HG03135 (cell line): ENCODE results near the gene SH3BP4.

Source experiments
- ATAC-seq: cut with Tn5 transposase; IDR thresholded peaks from one replicate; pipeline ENCODE4 v1.9.1; 2021; ENCODE audit warnings: mild to moderate bottlenecking, moderate library complexity; ENCODE audit not compliant: unreplicated experiment

SH3BP4 gene

DNA sequence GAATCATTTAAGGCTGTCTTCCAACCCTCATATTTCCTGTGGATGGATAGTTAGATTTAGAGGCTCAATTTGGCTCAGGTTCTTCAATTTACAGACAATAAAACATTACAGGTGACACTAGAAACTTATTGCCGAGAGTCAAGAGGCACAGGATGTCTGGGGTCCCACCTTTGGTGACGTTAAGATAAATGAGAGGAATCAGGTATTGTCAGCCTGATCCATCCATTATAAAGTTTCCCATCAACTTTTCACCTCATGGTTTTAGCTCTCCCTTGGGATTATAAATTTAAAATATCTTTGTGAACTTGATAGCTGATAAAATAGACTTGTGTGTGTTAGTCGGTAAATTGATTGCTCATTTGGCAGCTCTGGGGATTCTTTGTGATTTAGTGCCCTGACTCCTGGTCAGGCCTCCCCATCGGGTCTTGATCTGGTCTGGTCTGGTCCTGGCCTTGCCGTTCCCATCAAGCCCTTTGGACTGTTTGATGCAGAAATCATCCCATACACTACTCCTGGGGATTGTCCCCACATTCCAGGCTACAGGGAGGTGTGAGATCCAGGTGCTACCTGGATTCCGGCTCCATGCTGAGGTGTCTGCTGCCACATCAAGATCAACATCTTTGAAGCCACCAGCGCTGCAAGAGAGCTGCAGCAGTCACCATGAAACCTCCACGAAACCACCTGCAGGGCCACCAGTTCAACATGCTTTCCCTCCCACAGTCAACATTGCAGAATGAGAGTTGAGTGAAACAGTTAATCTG is 130.9 kb downstream of the SH3BP4 start:
- ATAC-seq = no peak

DNA sequence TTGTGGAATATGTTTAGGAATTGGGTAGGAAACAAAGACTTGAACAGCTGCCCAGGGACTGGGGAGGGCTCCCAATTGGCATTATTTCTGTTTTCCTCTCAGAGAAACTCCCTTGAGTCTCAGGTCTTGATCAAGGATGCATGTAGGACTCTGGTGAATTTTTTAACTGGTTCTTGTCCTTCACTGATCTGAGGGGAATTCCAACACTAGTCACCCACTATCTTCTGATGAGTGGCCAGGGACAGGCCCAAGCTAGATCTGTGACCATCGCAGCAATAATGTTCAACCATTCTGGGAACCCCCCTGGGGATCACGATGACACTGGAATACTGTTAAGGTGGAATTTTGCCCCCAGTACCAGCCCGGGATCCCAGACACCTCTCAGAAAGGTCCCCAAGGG is 132.0 kb downstream of the SH3BP4 start:
- ATAC-seq = no peak

DNA sequence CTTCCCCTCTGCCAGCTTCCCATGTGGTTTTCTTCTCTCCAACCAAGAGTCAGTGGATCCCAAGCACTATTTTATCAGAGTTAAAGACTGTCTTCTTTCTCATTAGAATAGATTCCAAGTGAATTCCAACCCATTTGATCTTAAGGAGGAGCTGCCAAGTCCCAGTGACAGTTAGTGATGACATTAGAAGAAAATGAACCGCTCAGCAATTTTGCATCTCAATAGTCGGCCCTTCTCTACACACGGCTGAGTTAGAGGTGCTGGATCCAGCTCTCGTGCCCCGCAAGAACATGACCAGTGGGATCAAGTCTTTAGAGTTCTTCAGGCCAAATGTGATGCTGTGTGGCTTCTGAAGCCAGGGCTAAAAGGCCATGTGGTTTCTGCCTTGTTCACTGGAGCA is 132.6 kb downstream of the SH3BP4 start:
- no peak for ATAC-seq

DNA sequence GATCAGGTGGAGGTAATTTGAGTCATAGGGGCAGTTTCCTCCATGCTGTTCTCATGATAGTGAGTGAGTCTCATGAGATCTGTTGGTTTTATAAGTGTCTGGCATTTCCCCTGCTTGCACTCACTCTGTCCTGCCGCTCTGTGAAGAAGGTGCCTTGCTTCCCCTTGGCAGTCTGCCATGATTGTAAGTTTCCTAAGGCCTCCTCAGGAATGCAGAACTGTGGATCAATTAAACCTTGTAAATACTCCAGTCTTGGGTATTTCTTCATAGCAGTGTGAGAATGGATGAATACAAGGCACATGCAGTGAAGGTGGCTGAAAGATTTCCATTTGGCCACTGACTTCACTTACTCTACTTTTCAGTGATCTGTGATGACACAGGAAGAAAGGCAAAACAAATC is 133.7 kb downstream of the SH3BP4 start:
- no peak for ATAC-seq

DNA sequence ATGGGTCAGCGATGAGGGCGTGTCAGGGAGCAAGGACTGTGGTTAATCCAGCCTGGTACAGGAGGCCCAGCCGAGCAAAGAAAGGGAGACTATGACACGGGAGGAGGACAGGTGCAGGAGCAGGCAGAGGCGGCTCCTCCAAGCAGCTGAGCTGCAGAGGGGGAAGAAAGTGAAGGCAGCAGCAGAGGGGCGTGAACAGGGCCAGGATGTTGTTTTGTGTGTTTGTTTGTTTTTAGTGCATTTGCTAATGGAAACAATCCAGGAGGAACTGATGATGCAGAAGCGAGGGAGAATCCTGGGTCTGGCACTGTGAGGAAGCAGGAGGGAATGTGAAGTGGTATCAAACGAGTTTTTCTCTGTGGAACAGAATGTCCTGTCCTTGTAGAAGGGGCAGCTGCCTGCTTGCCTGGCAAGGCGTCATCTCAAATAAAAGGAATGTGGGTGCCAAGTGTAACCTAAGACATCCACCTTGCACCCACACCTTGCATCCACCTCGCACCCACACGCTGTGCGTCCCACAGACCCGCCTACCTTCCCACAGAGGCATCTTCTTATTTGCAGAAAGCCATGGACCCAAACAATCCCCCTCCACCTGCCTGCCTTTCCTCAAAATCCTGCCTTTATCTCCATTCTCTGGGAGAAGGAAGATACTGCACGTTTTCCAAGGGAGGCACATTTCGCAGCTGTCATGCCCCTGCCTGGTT is 134.8 kb downstream of the SH3BP4 start:
- no peak for ATAC-seq

DNA sequence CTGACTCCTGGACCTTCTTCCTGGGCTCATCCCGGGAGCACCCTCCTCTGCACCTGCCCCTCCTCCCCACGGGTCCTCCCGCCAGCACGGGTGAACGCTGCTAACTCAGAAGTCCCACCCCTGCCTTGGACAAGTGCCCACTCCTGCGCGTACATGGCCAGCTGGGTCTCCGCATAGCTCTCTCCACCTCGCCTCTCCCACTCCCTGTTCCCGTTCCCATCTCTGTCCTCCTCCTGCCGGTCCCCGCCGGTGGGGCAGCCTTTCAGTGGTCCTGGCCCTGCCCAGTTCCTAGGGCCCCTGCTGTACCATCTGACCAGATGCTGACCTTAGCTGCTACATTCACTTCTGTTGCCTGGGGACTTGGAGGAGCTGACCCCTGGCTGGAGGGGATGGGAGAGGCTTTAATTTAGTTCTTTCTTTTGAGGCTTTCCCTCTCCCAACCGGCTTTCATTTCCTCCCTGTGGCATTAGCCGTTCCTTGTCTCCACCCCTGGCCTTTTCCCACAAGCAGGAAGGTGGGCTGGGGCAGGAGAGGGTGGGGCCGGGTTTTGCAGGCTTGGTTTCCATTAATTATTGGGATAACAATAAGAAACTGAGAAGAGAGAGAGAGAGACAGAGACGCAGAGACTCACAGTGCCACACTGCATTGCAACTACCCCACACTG is 136.1 kb downstream of the SH3BP4 start:
- no peak for ATAC-seq

DNA sequence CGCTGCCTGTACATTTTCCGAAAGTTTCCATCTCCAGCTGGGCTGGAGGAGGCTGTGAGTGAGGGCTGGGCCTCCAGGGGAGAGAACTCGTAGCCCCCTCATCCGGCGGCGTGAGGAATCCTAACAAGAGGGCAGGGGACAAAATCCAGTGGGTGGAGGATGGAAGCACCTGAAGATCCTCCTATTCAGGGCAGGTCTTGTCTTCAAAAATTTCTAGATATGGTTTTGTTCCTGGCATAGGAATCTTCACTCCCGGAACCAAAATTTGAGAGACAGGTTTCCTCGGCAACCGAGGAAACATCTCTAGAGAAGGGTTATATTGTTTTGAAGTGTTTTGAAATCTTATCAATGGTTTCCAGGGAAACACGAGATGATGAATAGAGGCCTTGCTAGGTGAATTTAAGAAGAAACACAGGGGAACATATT is 136.7 kb downstream of the SH3BP4 start:
- ATAC-seq = no peak

DNA sequence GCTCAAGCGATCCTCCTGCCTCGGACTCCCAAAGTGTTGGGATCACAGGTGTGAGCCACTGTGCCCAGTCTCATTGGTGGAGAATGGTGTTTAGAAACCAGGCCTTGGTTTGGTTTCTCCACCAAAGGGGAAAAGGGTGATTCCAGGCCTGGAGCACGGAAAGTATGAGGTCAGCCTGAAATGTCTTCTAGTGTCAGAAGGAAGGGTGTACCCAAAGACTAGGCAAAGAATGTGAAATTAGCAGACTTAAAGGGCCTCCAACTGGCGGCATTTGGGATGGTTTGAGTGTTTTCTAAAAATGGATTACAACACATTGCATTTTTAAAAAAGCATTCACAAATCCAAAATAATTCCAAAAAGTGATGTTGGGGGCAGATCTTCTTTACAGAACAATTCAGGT is 139.6 kb downstream of the SH3BP4 start:
- ATAC-seq = no peak

DNA sequence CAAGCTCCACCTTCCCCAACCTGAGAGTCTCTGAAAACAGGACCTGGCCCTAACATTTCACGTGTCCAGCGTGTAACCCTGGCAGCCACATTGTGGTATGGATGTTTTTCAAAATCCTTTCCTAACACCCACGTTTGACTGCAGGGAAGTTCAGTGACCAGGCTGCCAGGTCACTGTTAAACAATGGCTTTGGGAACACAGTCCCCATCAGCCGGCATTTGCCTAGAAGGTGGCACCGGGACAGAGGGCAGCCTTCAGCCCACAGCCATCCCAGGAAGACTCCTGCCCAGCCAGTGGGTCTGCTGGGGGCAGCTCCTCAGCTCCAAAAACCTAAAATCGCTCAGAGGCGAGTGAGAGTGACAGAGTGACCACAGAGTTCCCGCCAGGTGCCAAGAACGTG is 140.2 kb downstream of the SH3BP4 start:
- ATAC-seq = no peak

DNA sequence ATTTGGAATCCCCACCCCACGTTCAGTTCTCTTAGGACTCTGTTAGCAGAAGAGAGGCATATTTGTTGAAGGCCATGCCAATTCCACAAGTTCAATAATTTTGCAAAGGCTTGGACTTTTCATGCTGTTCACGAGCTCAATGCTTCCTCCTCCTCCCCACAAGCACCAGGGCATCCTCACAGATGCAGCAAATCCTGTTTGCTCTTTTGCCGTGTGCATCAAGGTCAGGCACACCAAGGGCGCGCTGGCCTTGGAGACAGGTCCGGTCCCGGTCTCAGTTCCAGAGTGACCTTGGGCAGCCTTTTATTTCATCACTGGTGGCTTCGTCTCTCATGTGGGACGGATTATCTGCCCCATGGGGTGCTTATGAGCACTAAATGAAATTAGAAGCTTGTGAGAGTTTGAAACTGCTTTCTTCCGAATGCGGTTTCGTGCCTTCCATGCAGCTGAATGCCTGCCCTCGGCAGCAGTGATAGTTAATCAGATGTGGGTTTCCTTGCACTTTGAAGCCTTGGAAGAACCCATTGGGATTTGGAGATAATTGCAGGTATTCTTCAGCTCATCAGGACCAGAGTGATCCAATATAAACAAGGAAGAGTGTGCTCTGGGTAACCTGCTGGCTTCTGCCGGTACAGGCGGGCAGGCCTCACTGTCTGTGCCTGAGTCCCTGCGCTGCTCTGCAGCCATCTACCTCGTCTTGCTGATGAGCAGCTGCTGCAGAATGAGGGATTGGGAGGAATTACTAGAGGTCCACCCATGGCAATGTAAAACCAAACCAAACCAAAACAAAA is 140.8 kb downstream of the SH3BP4 start:
- no peak for ATAC-seq

DNA sequence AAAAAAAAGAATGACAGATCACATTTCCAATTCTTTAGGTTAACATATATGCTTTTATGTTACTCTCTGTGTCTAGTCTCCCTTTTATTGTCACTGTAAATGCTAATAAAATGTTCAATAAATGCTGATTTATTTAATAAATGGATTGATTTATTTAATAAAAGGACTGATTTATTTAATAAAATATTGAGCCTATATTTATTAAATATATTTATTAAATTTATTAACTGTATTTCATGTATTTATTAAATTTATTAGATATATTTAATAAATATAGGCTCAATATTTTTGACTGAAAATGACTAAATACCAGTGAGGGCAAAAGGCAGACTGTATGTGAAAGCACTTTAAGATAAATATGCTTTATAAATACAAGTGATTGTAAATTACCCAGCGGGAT is 142.6 kb downstream of the SH3BP4 start:
- ATAC-seq = no peak

DNA sequence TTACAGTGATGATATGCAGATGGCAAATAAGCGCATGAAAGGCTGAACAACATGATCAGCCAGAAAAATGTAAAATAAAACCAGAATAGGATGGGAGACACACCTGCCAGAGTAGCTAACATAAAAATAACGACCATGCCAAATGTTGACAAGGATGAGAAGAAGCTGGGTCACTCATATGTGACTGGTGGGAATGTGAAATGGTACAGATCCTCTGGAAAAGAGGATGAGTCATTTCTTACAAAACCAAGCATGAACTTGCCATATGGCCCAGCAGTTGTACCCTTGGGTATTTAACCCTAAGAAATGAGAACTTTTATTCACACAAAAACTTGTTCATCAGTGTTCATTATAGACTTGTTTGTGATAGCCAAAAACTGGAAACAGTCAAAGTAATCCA is 143.8 kb downstream of the SH3BP4 start:
- ATAC-seq = no peak

DNA sequence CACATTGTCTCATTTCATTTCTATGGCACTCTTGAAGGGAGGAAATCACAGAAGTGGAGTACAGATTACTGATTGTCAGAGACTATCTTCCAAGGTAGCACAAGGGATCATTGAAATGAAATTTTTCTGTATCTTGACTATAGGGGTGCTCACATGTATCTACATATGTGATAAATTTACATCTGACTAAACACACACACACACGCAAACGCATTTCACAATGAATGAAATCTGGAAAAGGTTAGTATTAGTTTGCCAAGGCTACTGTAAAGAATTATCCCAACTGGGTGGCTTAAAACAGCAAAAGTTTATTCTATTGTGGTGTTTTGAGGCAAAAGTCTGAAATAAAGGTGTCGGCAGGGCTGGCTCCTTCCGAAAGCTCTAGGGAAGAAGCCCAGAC is 144.6 kb downstream of the SH3BP4 start:
- no peak for ATAC-seq

DNA sequence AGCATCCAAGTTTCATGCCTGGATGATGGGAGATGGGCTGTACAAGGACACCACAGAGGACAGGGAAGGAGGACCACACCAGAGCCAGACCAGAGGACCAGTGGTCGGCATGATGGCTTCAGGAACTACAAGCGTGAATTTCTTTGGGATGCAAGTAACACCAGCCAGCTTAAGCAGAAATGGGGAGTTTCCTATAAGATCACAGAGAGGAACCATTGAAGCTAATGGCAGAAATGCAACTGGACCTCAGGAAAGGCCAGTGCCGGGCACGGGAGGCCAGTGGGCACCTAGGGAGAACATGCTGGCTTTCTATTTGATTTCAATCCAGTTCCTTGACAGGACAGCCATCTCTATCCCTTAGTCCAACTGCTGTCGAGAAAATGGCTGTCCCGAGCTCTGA is 145.4 kb downstream of the SH3BP4 start:
- ATAC-seq = no peak

DNA sequence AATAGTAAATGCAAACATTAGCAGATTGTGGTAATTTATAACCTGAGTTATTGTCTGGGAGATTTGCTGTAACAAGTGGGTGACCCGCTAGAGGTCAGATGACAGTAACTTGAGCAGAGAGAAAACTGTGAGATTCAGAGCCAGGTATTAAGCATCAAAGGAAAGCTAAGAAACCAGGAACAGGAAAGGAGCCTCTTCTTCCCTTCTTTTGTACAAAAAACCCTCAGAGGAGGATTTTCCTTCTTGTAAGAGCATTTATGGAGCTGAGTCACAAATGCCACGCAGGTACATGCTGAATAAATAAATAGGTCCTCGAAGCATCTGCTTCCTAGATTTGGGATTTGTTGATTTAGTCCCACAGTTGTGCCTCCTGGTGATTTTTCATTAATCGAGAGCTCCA is 146.5 kb downstream of the SH3BP4 start:
- ATAC-seq = no peak

DNA sequence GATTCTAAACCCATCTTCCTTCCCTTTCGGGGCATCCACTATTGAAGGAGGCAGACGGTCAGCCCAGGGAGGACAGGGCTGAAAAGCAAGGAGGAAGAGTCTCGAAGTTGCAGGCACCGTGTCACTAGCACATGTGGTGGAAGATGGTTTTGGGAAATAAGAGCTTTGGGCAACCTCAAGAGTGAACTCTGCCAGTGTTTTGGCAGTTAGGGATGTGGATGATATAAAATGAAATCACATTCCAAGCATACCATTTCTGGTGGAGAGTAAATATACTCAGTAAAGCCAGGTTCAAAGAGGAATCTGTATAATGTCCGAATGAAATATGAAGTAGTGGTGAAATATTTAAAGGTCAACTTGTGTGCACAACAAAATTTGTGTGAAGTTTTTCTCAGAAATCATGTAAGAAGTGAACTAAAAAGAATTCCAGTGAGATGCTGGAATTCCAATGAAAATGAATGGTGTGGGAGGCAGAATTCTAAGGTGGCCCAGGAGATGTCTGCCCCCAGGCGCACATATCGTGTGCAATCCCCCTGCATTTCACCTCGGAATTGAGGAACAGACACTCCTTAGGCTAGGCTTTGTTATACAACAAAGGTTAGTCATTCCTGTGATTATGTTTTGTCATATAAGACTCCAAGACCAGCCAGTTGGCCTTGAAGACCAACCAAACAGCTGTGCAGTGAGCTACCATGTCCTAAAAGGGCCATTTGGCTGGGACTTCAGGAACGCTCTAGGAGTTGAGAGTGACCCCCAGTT is 147.1 kb downstream of the SH3BP4 start:
- no peak for ATAC-seq

DNA sequence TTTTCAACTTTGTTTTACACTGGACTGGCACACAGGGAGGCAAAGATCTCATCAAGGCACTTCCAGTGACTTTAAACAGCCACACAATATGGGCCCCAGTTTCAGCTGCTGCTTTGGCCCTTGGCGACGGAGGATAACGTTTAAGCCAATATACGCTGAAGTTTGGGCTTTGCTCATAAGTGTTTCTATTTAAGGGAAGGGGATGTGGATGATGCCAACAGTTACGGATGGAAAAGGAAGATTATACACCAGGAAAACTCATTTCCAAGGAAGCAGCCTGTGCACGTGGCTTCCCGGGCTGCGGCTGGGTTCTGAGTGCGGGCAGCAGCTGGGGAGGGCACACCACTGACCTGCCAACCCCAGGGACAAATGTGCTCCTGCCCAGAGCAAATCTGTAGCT is 151.1 kb downstream of the SH3BP4 start:
- ATAC-seq = no peak
